ENCODE results near the gene TGM5. TPM values are rescaled to one million over a fixed set of nuclear protein-coding genes. Genes with fewer than 3 reads are reported as not detected.
"Not testable (repeated sequence)": the region's sequence is repeated elsewhere in the genome, so short reads cannot be mapped to it uniquely, and the experiment has no call there.

The TGM5 gene
- total RNA-seq, 6 experiments from 2014 or later = not detected

DNA sequence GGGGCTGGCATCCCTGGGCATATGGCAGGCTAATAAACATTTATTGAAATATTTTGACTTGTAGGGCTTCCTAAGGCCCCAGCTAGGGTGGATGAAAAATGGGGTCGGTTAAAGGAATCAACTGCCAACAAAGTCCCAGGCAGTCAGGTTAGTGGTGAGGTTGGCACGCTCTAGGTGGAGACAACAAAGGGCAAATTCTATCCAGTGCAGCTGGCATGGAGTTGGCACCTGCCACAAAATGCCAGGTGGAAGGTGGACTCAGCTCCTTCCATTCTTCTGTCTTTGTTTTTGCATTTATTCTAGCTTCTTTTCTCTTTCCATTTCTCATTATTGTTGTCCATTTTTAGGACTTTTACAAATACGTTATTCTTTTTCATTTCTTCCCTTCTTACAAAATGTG lies 32.7 kb upstream of the TGM5 start:
- Mint-ChIP-seq H3K4me3 (no peak overlapping the region), H3K27me3 (ENCODE audit: insufficient read depth) (peaks cover 46% of the 10 kb centered on the region), H3K4me1 (ENCODE audit: low read depth) (no peaks in the 10 kb centered on the region), H3K9me3 (no peaks in the 10 kb centered on the region), H3K36me3 (ENCODE audit: low read depth) (no peaks in the 10 kb centered on the region), H3K27ac (no peak overlapping the region)
- no peak for DNase-seq
- TF ChIP-seq, protein P1, sequence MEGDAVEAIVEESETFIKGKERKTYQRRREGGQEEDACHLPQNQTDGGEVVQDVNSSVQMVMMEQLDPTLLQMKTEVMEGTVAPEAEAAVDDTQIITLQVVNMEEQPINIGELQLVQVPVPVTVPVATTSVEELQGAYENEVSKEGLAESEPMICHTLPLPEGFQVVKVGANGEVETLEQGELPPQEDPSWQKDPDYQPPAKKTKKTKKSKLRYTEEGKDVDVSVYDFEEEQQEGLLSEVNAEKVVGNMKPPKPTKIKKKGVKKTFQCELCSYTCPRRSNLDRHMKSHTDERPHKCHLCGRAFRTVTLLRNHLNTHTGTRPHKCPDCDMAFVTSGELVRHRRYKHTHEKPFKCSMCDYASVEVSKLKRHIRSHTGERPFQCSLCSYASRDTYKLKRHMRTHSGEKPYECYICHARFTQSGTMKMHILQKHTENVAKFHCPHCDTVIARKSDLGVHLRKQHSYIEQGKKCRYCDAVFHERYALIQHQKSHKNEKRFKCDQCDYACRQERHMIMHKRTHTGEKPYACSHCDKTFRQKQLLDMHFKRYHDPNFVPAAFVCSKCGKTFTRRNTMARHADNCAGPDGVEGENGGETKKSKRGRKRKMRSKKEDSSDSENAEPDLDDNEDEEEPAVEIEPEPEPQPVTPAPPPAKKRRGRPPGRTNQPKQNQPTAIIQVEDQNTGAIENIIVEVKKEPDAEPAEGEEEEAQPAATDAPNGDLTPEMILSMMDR (IDR thresholded peaks at IDR 0.05) = no peak

- Mint-ChIP-seq H3K4me3 (no peak overlapping the region), H3K27me3 (ENCODE audit: insufficient read depth) (peaks cover 62% of the 10 kb centered on the region), H3K27ac (no peak overlapping the region), H3K9me3 (peaks cover 6% of the 10 kb centered on the region; the same call in 1 of the 2 replicates), H3K36me3 (ENCODE audit: low read depth) (no peaks in the 10 kb centered on the region), H3K4me1 (ENCODE audit: low read depth) (peaks cover 16% of the 10 kb centered on the region)
- TF ChIP-seq, protein P1 (IDR thresholded peaks at IDR 0.05) = no peak
- DNase-seq = no peak
These were observed 27.5 kb upstream of the TGM5 start for GRCh38 chr15:43294091-43294706.

DNA sequence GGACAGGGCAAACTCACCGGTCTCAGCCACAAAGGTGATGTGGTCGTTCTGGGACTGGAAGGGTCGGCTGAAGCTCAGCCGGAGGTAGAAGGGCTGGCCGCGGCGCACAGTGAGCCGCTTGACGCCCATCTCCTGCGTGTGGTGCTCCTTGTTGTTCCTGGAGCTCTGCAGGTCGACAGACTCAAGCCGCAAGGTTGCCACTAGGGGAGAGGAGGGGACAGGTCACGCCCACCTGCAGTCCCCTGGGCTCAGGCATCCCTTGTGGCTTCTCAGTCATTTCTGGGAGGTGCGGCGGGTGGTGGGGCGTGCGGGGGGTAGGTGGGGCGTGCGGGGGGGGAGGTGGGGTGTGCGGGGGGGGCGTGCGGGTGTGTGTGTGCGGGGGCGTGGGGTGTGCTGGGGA lies 26.7 kb upstream of the TGM5 start:
- no peak overlapping the region for H3K27ac Mint-ChIP-seq
- H3K4me1 Mint-ChIP-seq (ENCODE audit: low read depth) = peaks cover 16% of the 10 kb centered on the region
- H3K36me3 Mint-ChIP-seq (ENCODE audit: low read depth) = no peaks in the 10 kb centered on the region
- H3K27me3 Mint-ChIP-seq (ENCODE audit: insufficient read depth) = peaks cover 58% of the 10 kb centered on the region
- H3K4me3 Mint-ChIP-seq = no peak overlapping the region
- DNase-seq = no peak
- H3K9me3 Mint-ChIP-seq = peaks cover 6% of the 10 kb centered on the region; the same call in 1 of the 2 replicates
- TF ChIP-seq, protein P1 (IDR thresholded peaks at IDR 0.05) = no peak

DNA sequence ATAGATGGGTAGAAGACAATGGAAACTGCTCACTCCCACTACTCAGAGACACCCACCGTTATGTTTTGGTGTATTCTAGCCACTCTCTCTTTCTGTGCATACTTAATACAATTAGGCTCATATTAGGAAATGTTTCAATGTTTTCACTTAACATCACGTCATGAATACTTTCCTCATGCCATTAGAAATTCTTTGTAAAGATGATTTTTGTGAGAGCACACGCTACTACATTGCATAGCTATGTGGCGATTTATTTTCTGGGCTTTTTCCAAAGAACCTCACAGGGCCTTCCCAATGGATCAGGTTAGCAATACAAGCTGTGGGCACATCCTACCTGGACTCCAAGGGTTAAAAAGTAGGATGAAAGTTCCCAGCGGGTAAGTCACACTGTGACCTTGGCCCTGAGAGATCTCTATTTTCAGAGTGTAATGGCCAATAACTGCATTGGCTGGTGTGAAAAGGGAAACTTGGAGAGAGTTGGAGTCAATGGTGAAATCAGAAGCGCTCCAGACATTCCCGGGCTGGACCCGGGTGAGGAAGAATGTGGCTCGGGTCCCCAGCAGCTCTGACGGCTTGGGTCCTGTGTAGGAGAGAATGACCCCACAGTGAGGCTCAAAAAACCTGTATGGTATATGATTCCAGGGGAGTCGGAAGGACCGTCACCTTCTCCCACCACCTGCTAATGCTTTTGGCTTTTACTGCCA lies 25.8 kb upstream of the TGM5 start:
- peaks cover 56% of the 10 kb centered on the region for H3K27me3 Mint-ChIP-seq (ENCODE audit: insufficient read depth)
- DNase-seq = peak; percentile 37
- peaks cover 6% of the 10 kb centered on the region; the same call in 1 of the 2 replicates for H3K9me3 Mint-ChIP-seq
- H3K36me3 Mint-ChIP-seq (ENCODE audit: low read depth) = no peaks in the 10 kb centered on the region
- TF ChIP-seq, protein P1 (IDR thresholded peaks at IDR 0.05) = no peak
- no peak overlapping the region for H3K27ac Mint-ChIP-seq
- no peak overlapping the region; the same call in 1 of the 2 replicates for H3K4me3 Mint-ChIP-seq
- H3K4me1 Mint-ChIP-seq (ENCODE audit: low read depth) = peaks cover 16% of the 10 kb centered on the region

GRCh38 chr15:43289656-43290055 lies 22.9 kb upstream of the TGM5 start:
- peaks cover 16% of the 10 kb centered on the region for H3K4me1 Mint-ChIP-seq (ENCODE audit: low read depth)
- not testable (repeated sequence) for H3K9me3 Mint-ChIP-seq; H3K4me3 Mint-ChIP-seq; DNase-seq; H3K27ac Mint-ChIP-seq; H3K36me3 Mint-ChIP-seq (ENCODE audit: low read depth)
- H3K27me3 Mint-ChIP-seq (ENCODE audit: insufficient read depth) = peaks cover 43% of the 10 kb centered on the region

DNA sequence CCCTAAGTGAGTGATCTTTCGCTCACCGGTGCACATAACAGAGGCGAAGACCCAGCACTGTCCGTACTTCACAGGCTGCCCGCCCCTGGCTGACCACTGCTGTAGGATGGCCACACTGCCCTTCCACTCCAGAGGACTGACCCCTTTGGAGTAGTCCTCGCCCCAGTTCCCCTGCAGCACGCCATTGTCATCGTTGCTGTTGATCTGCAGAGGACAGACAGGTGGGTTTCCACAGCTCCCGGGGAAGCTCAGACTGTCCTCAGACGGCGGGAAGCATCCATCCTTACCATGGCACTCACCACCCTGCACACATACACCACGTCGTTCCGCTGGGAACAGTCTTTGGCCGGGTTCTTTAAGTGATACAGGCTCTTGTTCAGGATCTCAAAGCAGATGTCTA lies 20.5 kb upstream of the TGM5 start:
- H3K27me3 Mint-ChIP-seq (ENCODE audit: insufficient read depth) = peaks cover 30% of the 10 kb centered on the region
- H3K4me1 Mint-ChIP-seq (ENCODE audit: low read depth) = peaks cover 6% of the 10 kb centered on the region
- H3K4me3 Mint-ChIP-seq = no peak overlapping the region
- no peaks in the 10 kb centered on the region for H3K36me3 Mint-ChIP-seq (ENCODE audit: low read depth)
- TF ChIP-seq, protein P1 (IDR thresholded peaks at IDR 0.05) = no peak
- no peak for DNase-seq
- no peak overlapping the region for H3K27ac Mint-ChIP-seq
- peaks cover 6% of the 10 kb centered on the region; the same call in 1 of the 2 replicates for H3K9me3 Mint-ChIP-seq
